Subcutaneous abdominal adipose tissue (tissue), 5 donors: ENCODE measurements around the gene TMEM31.
"Not testable (repeated sequence)": the region's sequence is repeated elsewhere in the genome, so short reads cannot be mapped to it uniquely, and the experiment has no call there.

Experiments used
- H3K27ac ChIP-seq: one replicate; pipeline ENCODE4 v1.7.0; 2013; ENCODE audit warnings: low read depth, mild to moderate bottlenecking, inconsistent platforms, low read length, moderate library complexity
- H3K27me3 ChIP-seq, 5 donors: one replicate each; pipeline ENCODE4 v1.7.0; 2013; ENCODE audit warnings: low read length in 5 of 5, inconsistent platforms in 1 of 5; ENCODE audit not compliant: control insufficient read depth in 5 of 5, insufficient read depth in 4 of 5
- H3K36me3 ChIP-seq, 5 donors: one replicate each; pipeline ENCODE4 v1.7.0; 2013; ENCODE audit warnings: low read length in 5 of 5; ENCODE audit not compliant: control insufficient read depth in 5 of 5, insufficient read depth in 5 of 5
- H3K4me1 ChIP-seq, 5 donors: one replicate each; pipeline ENCODE4 v1.7.0; 2013; ENCODE audit warnings: low read length in 5 of 5, mild to moderate bottlenecking in 3 of 5, moderate library complexity in 1 of 5; ENCODE audit not compliant: control insufficient read depth in 5 of 5, insufficient read depth in 5 of 5
- H3K4me3 ChIP-seq, 5 donors: one replicate each; pipeline ENCODE4 v1.7.0; 2013; ENCODE audit warnings: low read length in 5 of 5, low read depth in 1 of 5
- H3K9ac ChIP-seq, 5 donors: one replicate each; pipeline ENCODE4 v1.7.0; 2013; ENCODE audit warnings: low read length in 5 of 5, mild to moderate bottlenecking in 4 of 5, moderate library complexity in 3 of 5
- H3K9me3 ChIP-seq, 5 donors: one replicate each; pipeline ENCODE4 v1.7.0; 2013; ENCODE audit warnings: low read length in 5 of 5; ENCODE audit not compliant: control insufficient read depth in 5 of 5
- donor health status: healthy.
- donor health status: healthy.
- donor health status: healthy.
- donor health status: healthy.
- donor health status: healthy.

Gene TMEM31

DNA sequence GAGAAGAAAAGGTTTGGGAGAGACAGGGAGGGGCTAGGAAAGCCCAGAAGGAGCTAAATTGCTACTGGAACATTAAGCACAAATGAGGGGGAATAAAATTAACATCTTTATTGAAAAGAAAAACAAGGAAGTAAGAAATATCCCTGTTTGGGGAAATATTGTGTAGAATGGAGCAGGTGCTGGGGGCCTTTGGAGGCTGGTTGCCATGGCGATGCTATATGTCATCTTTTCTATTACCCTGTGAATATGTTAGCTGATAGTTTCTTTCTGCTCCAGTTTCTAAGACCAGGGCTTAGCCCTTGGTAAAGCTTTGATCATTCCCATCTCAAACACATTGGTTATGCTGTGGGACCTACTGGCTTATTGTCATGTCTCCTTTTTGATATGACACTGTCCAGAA lies 28.7 kb downstream of the TMEM31 start:
- Histone ChIP-seq H3K27ac (no peak overlapping the region), H3K27me3 (peaks cover 0 to 9% (median 4%) of the 10 kb centered on the region in 5 donors), H3K36me3 (no peaks in the 10 kb centered on the region), H3K9ac (no peak overlapping the region), H3K4me3 (no peak overlapping the region), H3K4me1 (no peaks in the 10 kb centered on the region), H3K9me3 (no peaks in the 10 kb centered on the region)

DNA sequence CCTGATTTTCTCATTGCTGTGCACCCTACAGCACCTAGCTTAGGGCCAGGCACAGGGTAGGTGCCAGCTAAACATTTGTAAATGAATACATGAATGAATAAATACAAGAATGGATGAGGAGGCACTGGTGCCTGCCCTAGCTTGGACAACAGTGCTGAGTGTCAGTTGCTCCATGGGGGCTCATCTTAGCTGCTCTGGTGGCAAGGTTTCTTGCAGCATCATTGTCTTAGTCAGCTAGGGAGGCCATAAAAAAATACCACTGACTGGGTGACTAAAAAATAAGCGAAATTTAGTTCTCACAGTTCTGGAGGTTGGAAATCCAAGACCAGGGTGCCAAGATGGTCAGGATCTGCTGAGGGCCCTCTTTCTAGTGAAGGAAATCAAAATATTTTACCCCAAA lies 31.2 kb downstream of the TMEM31 start:
- Histone ChIP-seq H3K27ac (no peak overlapping the region), H3K4me3 (no peak overlapping the region), H3K27me3 (peaks cover 0 to 6% (median 4%) of the 10 kb centered on the region in 5 donors), H3K36me3 (no peaks in the 10 kb centered on the region), H3K9ac (no peak overlapping the region), H3K9me3 (no peaks in the 10 kb centered on the region), H3K4me1 (no peaks in the 10 kb centered on the region)

DNA sequence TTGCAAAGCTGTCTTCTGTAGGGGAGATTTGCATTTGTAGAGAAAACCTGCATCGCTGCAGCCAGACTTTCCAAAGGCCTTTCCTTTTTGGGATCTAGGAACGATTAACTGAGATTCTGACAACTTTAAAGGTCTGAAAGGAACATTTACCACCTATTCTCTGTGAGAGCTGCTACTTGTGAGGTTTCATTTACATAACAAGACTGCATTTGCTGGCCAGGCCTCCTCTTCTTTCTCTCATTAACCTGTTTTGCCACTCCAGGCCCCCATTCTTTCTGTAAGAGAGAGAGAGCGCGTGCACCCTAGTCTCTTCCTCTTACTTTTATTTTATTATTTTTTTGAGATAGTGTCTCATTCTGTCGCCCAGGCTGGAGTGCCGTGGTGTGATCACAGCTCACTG lies 31.6 kb downstream of the TMEM31 start:
- no peaks in the 10 kb centered on the region for H3K4me1 ChIP-seq
- H3K4me3 ChIP-seq: no peak overlapping the region
- no peak overlapping the region for H3K9ac ChIP-seq
- no peak overlapping the region for H3K27ac ChIP-seq
- no peaks in the 10 kb centered on the region for H3K9me3 ChIP-seq
- H3K27me3 ChIP-seq: peaks cover 0 to 6% (median 4%) of the 10 kb centered on the region in 5 donors
- no peaks in the 10 kb centered on the region for H3K36me3 ChIP-seq

DNA sequence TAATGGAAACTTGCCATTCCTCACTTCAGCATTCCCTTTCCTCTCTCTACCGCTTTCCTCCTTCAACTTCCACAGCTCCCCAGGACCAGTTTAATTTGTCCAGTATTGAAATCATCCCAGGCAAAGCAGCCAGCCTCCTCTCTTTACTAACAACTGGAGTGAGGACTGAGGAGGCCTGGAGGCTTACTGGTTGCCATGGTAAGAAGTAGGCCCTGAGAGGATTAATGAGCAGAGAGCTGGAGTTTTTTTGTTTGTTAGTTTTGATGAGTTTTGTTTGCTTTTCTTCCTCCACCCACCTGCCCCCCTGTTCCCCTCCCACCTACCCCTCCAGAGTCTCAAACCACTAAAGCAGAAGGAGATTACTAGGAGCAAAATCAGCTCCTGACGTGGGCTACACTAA lies 36.5 kb downstream of the TMEM31 start:
- Histone ChIP-seq H3K9ac (no peak overlapping the region), H3K9me3 (no peaks in the 10 kb centered on the region), H3K4me3 (no peak overlapping the region), H3K4me1 (no peaks in the 10 kb centered on the region), H3K27me3 (peaks cover 0 to 3% (median 0%) of the 10 kb centered on the region in 5 donors), H3K27ac (no peak overlapping the region), H3K36me3 (no peaks in the 10 kb centered on the region)

DNA sequence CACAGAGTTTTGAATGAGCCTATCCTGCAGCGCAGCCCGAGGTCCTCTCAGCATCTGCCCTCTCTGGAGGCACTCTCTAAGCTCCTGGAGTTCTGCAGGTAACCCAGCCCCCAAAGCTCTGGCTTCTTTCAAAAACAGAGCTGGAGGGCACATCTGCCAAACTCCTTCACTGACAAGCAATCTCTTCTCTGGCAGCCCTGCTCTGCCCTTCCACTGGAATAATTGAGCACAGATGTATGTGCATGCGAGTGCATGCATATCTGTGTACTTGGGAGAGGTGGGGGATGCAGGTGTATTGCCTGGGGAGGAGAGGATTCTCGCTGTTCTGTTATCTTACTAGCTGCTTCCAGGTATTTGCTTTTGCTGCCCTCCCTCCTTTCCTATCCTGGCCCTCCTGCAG lies 43.7 kb downstream of the TMEM31 start:
- Histone ChIP-seq H3K9ac (no peak overlapping the region), H3K36me3 (no peaks in the 10 kb centered on the region), H3K27ac (no peak overlapping the region), H3K27me3 (peaks cover 0 to 12% (median 3%) of the 10 kb centered on the region in 5 donors), H3K9me3 (peaks cover 4 to 15% (median 12%) of the 10 kb centered on the region in 5 donors), H3K4me1 (no peaks in the 10 kb centered on the region), H3K4me3 (no peak overlapping the region)

DNA sequence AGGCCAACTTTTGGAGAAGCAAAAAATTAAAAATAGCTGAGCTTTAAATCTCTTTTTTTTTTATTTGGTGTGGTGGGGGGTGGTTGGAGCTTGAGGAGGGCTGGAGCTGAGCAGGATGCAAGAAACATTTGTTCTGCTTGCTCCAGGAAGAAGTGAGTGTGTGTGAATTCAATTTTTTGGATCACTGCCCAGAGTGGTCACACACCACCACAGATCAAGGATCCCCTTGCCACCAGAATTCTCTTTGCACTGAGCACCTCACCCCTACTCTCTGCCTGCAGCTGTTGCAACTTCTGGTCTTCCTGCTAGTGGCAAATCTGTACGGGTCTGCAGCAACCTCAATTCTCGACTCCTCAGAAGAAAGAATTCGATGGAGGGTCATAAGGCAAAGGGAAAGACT lies 46.0 kb downstream of the TMEM31 start:
- Histone ChIP-seq H3K9me3 (peaks cover 4 to 15% (median 13%) of the 10 kb centered on the region in 5 donors), H3K4me1 (no peaks in the 10 kb centered on the region), H3K9ac (no peak overlapping the region), H3K4me3 (no peak overlapping the region), H3K27me3 (peaks cover 0 to 12% (median 3%) of the 10 kb centered on the region in 5 donors), H3K36me3 (no peaks in the 10 kb centered on the region), H3K27ac (no peak overlapping the region)

DNA sequence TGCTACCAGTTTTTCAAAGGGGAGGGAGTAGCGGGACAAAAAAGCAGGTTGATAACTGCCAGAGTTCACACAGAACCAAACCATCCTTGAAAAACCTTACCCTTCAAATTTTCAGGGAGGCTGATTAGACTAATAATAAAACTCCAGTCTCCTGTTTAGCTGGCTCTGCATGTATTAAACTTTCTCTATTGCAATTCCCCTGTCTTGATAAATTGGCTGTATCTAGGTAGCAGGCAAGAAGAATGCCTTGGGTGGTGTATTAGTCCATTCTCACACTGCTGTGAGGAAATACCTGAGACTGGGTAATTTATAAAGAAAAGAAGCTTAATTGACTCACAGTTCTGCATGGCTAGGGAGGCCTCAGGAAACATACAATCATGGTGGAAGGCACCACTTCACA lies 47.8 kb downstream of the TMEM31 start:
- Histone ChIP-seq H3K4me1 (no peaks in the 10 kb centered on the region), H3K27me3 (peaks cover 0 to 9% (median 3%) of the 10 kb centered on the region in 5 donors), H3K27ac (no peak overlapping the region), H3K9ac (no peak overlapping the region), H3K9me3 (peaks cover 4 to 15% (median 13%) of the 10 kb centered on the region in 5 donors), H3K36me3 (no peaks in the 10 kb centered on the region), H3K4me3 (no peak overlapping the region)

GRCh38 chrX:103763541-103763940 lies 52.8 kb downstream of the TMEM31 start:
- not testable (repeated sequence) for H3K4me1 ChIP-seq, H3K36me3 ChIP-seq, H3K27me3 ChIP-seq, H3K4me3 ChIP-seq, H3K9ac ChIP-seq, H3K27ac ChIP-seq, H3K9me3 ChIP-seq
